HG03442 (cell line): ENCODE measurements around the gene COL7A1.
"Not testable (repeated sequence)": the region's sequence is repeated elsewhere in the genome, so short reads cannot be mapped to it uniquely, and the experiment has no call there.

Experiments used
- ATAC-seq: cut with Tn5 transposase; IDR thresholded peaks from one replicate; pipeline ENCODE4 v1.9.1; 2021; ENCODE audit warnings: mild to moderate bottlenecking, moderate library complexity; ENCODE audit not compliant: unreplicated experiment

The COL7A1 gene

GRCh38 chr3:48565186-48565585 lies 29.9 kb downstream of the COL7A1 start:
- no peak for ATAC-seq

DNA sequence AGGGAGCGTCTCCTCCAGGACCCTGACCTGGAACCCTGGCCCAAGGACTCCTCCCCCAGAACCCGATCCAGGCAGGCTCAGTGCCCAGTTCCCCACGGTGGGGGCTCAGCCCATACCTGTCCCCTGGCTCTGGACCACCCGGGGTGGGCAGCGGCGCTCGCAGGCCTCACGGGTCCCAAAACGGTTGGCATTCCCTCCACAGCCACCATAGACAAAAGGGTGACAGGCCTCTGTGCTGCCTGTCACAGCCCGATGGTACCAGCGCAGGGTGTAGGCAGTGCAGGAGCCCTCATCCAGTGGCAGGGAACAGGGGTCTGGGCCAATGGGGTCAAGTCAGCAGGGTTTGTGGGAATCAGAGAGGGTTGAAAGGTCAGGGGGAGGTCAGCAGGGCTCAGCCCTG lies 30.5 kb downstream of the COL7A1 start:
- ATAC-seq = no peak

- ATAC-seq = no peak
Measured at GRCh38 chr3:48564022-48564421, 31.1 kb downstream of the COL7A1 start.

GRCh38 chr3:48563382-48563918 lies 31.7 kb downstream of the COL7A1 start, which contains the start of gene UCN2:
UCN2 (minus strand) TSS chr3:48563781; CDS start chr3:48563124, 657 bp downstream.
- no peak for ATAC-seq

- no peak for ATAC-seq
Measured at GRCh38 chr3:48562367-48563095, 32.6 kb downstream of the COL7A1 start.

- ATAC-seq = no peak
Measured at GRCh38 chr3:48561045-48561736, 33.9 kb downstream of the COL7A1 start.

GRCh38 chr3:48560648-48561018 lies 34.5 kb downstream of the COL7A1 start:
- no peak for ATAC-seq

- no peak for ATAC-seq
Measured at GRCh38 chr3:48558493-48559134, 36.5 kb downstream of the COL7A1 start.

DNA sequence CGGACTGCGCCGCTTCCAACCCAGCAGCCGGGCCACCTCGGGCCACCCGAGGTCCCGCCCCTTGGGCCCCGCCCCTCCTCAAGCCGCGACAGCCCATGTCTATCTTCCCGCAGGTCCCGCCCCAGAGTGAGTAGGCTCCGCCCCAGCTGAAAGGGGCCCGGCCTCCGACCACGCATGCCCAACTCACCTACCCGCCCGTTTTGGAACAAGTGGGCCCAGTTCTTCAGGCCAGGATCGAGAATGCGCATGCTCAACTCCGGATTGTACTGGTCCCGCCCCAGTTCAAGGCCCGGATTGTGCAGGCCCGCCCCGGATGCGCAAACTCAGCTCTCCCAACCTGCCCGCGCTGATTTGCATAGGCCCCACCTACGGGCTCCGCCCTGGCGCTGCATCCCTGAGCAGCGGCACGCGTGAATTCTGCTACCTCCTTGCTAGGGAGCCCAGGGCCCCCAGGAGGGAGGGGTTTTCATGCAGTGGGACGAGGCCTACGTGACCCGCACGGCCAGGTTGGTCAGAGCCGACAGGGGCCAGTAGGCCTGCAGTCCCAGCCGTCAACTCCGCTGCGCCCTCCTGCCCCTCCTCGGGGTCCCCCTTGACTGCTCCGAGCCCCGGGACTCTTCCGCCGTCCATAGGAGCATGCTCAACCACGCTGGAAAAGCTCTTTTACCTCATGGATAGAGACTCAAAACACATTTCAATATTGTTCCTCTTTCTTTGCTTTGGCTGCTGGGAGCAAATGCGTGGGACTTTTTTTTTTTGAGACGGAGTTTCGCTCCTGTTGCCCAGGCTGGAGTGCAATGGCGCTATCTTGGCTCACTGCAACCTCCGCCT lies 38.1 kb downstream of the COL7A1 start, which contains the start of gene PFKFB4:
Gene PFKFB4, minus strand, starts transcription at position 8 of the 831 bp plus-strand sequence. CDS start 26 bp downstream, outside the sequence.
- ATAC-seq = peak; percentile 79

GRCh38 chr3:48555949-48556795 lies 39.0 kb downstream of the COL7A1 start:
- no peak for ATAC-seq

- no peak for ATAC-seq
Measured at GRCh38 chr3:48555231-48555948, 39.7 kb downstream of the COL7A1 start.

DNA sequence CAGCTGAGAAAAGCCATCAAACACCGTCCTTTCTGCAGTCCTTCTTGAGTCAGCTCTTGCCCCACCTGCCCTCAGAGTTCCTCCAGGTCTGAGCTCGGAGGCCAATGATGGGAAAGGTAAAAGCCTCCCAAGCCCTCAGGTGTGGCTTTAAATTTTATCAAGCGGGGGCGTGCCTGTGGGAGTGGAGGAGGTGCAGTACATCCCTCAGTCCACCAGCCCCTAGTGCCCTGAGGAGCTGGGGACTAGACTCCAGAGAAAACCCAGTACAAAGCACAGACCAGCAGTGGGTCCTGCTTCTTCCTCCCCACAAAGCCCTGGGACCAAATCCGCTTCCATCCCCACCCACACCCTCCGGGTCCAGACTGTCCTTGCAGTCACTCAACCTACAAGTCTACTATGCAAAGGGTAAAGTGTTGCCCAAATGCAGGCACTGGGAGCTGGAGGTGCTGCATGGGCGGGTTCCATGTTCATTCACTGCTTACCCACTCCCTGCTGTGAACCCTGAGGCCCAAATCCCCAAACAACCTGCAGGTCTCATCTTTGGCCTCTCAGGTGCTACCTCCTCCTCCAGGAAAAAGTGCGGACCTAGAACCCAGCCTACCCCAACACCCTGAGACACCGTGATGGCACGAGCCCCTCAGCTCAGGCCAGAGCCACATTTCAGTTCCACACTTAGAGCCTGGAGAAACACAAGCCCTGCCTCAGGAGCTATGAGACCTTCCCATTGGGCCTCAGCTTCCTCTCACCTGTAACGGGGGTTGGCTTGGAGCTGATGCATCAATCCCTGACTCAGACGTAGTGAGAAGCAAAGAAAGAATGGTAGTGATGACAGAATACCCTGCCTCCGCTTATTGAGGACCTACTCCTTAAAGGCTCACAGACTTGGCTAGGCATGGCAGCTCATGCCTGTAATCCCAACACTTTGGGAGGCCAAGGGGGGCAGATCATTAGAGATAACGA lies 41.0 kb downstream of the COL7A1 start:
- no peak for ATAC-seq

GRCh38 chr3:48553361-48553760 lies 41.8 kb downstream of the COL7A1 start:
- no peak for ATAC-seq

DNA sequence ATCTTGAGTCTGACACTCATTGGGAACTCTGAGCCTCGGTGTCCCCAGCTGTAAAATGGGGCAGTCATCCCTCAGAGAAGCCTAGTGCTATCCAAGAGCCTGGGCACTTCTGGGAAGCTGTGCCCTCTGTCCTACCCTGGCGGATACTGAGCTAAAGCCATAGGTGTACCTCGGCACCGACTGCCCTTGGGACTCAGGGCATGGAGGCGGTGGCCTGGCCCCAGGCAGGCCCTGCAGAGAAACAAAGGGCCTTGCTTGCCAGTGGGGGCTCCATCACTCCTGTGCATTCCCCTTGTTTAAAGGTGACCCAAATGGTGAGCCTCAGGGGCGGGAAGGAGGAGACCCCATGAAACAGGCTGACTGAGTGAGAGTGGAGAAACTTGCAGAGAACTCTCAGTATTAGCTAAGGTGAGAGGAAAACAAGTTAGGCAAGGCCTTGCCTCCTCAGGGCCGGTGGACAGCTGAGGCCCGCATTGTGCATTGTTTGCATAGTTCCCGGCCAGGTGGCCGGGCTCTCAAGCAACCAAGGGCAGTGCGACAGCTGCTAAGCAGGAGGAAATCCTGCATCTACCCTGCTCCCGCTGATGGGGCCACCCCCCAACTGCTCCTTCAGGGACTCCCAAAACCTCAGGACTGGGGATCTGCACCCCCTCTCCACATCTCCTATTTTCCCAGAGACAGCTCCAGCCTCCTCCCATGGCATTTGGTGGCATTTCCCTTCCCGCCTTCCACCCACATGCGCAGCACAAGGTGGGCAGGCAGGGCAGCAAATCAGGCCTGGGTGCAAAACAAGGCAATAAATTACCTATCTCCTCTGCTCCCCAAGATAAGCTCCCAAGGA lies 42.8 kb downstream of the COL7A1 start:
- no peak for ATAC-seq

- ATAC-seq = not testable (repeated sequence)
Measured at GRCh38 chr3:48551651-48552050, 43.5 kb downstream of the COL7A1 start.

GRCh38 chr3:48548729-48549705 lies 46.1 kb downstream of the COL7A1 start:
- ATAC-seq = no peak
